GM21390 (cell line): ENCODE results near the gene CFC1.
"Not testable (repeated sequence)": the region's sequence is repeated elsewhere in the genome, so short reads cannot be mapped to it uniquely, and the experiment has no call there.

Experiments
- ATAC-seq: cut with Tn5 transposase; IDR thresholded peaks from one replicate; pipeline ENCODE4 v1.9.1; 2021; ENCODE audit not compliant: unreplicated experiment

The CFC1 gene

GRCh38 chr2:130599393-130599792 is at the start of gene CFC1:
TSS of gene CFC1 (minus strand) at chr2:130599575. CDS start at chr2:130599287, 288 bp downstream.
- not testable (repeated sequence) for ATAC-seq

- ATAC-seq, result not testable (repeated sequence)
Measured at GRCh38 chr2:130641688-130642087, 42.3 kb upstream of the CFC1 start.

- not testable (repeated sequence) for ATAC-seq
Measured at GRCh38 chr2:130638973-130639372, 39.6 kb upstream of the CFC1 start.

- ATAC-seq, result not testable (repeated sequence)
Measured at GRCh38 chr2:130628784-130629475, 29.6 kb upstream of the CFC1 start.

- not testable (repeated sequence) for ATAC-seq
Measured at GRCh38 chr2:130611140-130611539, 11.8 kb upstream of the CFC1 start, which contains the start of gene POTEJ. TSS of gene POTEJ (plus strand) at chr2:130611440. CDS start at chr2:130611533, 93 bp downstream.

- ATAC-seq, result not testable (repeated sequence)
Measured at GRCh38 chr2:130610486-130610885, 11.1 kb upstream of the CFC1 start.

- not testable (repeated sequence) for ATAC-seq
Measured at GRCh38 chr2:130609002-130609920, 9.9 kb upstream of the CFC1 start.

- ATAC-seq, result not testable (repeated sequence)
Measured at GRCh38 chr2:130608276-130609001, 9.1 kb upstream of the CFC1 start.

GRCh38 chr2:130601648-130602302 is 2.4 kb upstream of the CFC1 start:
- ATAC-seq, result not testable (repeated sequence)

- ATAC-seq, result not testable (repeated sequence)
Measured at GRCh38 chr2:130599926-130600325, 551 bp upstream of the CFC1 start.

GRCh38 chr2:130598463-130598862 is 912 bp downstream of the CFC1 start:
- not testable (repeated sequence) for ATAC-seq

- ATAC-seq, result not testable (repeated sequence)
Measured at GRCh38 chr2:130597994-130598393, 1.4 kb downstream of the CFC1 start.

GRCh38 chr2:130596757-130597156 is 2.6 kb downstream of the CFC1 start:
- not testable (repeated sequence) for ATAC-seq

- not testable (repeated sequence) for ATAC-seq
Measured at GRCh38 chr2:130594011-130594410, 5.4 kb downstream of the CFC1 start.

GRCh38 chr2:130592791-130593414 is 6.5 kb downstream of the CFC1 start:
- not testable (repeated sequence) for ATAC-seq

GRCh38 chr2:130590842-130591359 is 8.5 kb downstream of the CFC1 start:
- not testable (repeated sequence) for ATAC-seq

- not testable (repeated sequence) for ATAC-seq
Measured at GRCh38 chr2:130590170-130590841, 9.1 kb downstream of the CFC1 start.

GRCh38 chr2:130588688-130589458 is 10.5 kb downstream of the CFC1 start:
- ATAC-seq, result not testable (repeated sequence)
